Measurements from ENCODE around the gene SPINK1. TPM values are rescaled to one million over a fixed set of nuclear protein-coding genes. Genes with fewer than 3 reads are reported as not detected.

The SPINK1 gene
- total and polyA plus RNA-seq, 7 experiments from 2014 or later: not detected

Other genes with a start within 250 kb of the SPINK1 start
- gene JAKMIP2, start 48.9 kb downstream of the SPINK1 start, total RNA-seq: 1 to 10 TPM in 2 of 5 experiments, under 1 TPM in 3; 0.16 to 4.5 (median 0.88) TPM
- 1 to 10 TPM in 1 of 2 donors, under 1 TPM in 1; 0.18 to 2.3 TPM for gene JAKMIP2, start 48.9 kb downstream of the SPINK1 start, polyA plus RNA-seq
- gene SCGB3A2, start 47.0 kb upstream of the SPINK1 start, total RNA-seq: not detected
- not detected for gene SCGB3A2, start 47.0 kb upstream of the SPINK1 start, polyA plus RNA-seq
- gene C5orf46, start 74.9 kb upstream of the SPINK1 start, total RNA-seq: not detected
- gene C5orf46, start 74.9 kb upstream of the SPINK1 start, polyA plus RNA-seq: not detected
- gene SPINK5, start 232.3 kb upstream of the SPINK1 start, total RNA-seq: not detected
- gene SPINK5, start 232.3 kb upstream of the SPINK1 start, polyA plus RNA-seq: not detected

Measured in naive thymus-derived CD4-positive, alpha-beta T cell (primary cell).